22Rv1 (cell line): ENCODE data around the gene FMN1.

Experiments
- H3K27ac ChIP-seq: fragments of 450-650 bp; 2 replicates; pipeline ENCODE4 v1.5.1; 2017
- CTCF ChIP-seq: fragments of 450-650 bp; IDR thresholded peaks from 2 replicates; pipeline ENCODE4 v1.5.1; 2017; ENCODE audit warnings: mild to moderate bottlenecking
- ZFX ChIP-seq: fragments of 450-650 bp; IDR thresholded peaks from 2 replicates; pipeline ENCODE4 v1.6.1; 2017; ENCODE audit warnings: antibody characterized with exemption, borderline replicate concordance

Gene FMN1

GRCh38 chr15:33034588-33034987 is 159.9 kb downstream of the FMN1 start:
- no peak for TF ChIP-seq ZFX
- no peak for TF ChIP-seq CTCF

GRCh38 chr15:33032053-33032452 is 162.5 kb downstream of the FMN1 start:
- H3K27ac ChIP-seq: no peak overlapping the region

More at GRCh38 chr15:33034588-33034987, 159.9 kb downstream of the FMN1 start:
- no peak overlapping the region for H3K27ac ChIP-seq

GRCh38 chr15:33031324-33031821 is 163.1 kb downstream of the FMN1 start:
- TF ChIP-seq ZFX (no peak), CTCF (no peak)
- H3K27ac ChIP-seq: no peak overlapping the region

More at GRCh38 chr15:33032053-33032452, 162.5 kb downstream of the FMN1 start:
- TF ChIP-seq CTCF: no peak
- TF ChIP-seq ZFX: no peak

- H3K27ac ChIP-seq: no peak overlapping the region
- no peak for TF ChIP-seq ZFX
- no peak for TF ChIP-seq CTCF
Measured at GRCh38 chr15:33030315-33030714, 164.2 kb downstream of the FMN1 start.

- H3K27ac ChIP-seq: no peak overlapping the region
- no peak for TF ChIP-seq CTCF
- TF ChIP-seq ZFX: no peak
Measured at GRCh38 chr15:33029109-33029652, 165.3 kb downstream of the FMN1 start.

- H3K27ac ChIP-seq: no peak overlapping the region
- TF ChIP-seq ZFX (no peak), CTCF (no peak)
Measured at GRCh38 chr15:33028495-33028894, 166.0 kb downstream of the FMN1 start.

- TF ChIP-seq CTCF (no peak), ZFX (no peak)
Measured at GRCh38 chr15:33027306-33028035, 167.0 kb downstream of the FMN1 start.

More at GRCh38 chr15:33027306-33028035, 167.0 kb downstream of the FMN1 start:
- no peak overlapping the region for H3K27ac ChIP-seq
